Measurements from ENCODE around the gene FAM50B.

DNA sequence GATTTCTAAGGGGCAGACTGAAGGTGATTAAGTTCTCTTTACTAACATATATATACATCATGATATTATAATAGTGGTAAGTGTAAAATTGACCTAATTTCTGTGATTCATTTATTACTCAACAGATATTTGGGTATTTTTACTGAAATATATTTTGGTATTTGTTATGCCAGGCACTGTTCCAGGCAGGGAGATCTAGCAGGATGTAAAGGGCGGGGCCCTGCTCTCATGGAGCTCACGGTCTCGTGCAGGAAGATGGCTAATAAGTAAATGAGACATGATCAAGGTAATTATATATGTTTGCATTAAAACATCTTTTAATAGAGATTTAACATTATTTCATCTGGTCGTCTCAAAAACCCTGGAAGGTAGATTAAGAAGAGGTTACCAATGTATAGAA is 27.7 kb downstream of the FAM50B start:
- TF ChIP-seq CTCF (IDR thresholded peaks at IDR 0.05): no peak
- TF ChIP-seq POLR2A (IDR thresholded peaks at IDR 0.05): no peak
